Thyroid gland (tissue), 4 donors: ENCODE measurements around the gene PDE3A.

Experiments
- POLR2A ChIP-seq, 2 donors: fragments of 450-650 bp; IDR thresholded peaks; one replicate each; pipeline ENCODE4 v1.6.1; 2017; ENCODE audit warnings: antibody characterized with exemption in 2 of 2, mild to moderate bottlenecking in 2 of 2, moderate library complexity in 1 of 2
- TF ChIP-seq, protein P1 (sequence below), 6 experiments: fragments of 200-600 bp in 3 of 6; fragments of 450-650 bp in 3 of 6; sonication (generic) in 3 of 6; IDR thresholded peaks; one replicate each; pipeline ENCODE4 v1.5.1; 2016 to 2019; ENCODE audit warnings: antibody characterized with exemption in 6 of 6, mild to moderate bottlenecking in 2 of 6, inconsistent platforms in 1 of 6, moderate library complexity in 1 of 6

DNA sequence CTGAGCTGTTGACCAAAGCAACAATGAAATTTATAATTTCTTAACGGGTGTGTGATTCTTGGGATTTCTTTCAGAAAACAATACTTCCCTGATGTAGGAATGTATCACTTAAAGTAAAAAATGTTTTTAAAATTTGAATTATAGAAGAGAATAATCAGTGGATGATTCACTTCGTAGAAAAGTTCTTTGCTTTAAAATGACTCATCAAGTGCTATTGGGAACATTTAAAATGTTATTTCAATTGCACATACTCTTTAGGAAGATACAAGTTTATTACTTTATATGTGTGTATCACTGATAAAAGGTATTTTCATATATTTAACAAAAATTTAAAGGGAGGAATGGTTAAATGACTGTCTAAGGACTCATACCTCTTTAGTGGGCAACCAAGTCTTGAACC, 155.3 kb downstream of the PDE3A start:
- no peak for TF ChIP-seq POLR2A (IDR thresholded peaks at IDR 0.05)
- TF ChIP-seq, protein P1, sequence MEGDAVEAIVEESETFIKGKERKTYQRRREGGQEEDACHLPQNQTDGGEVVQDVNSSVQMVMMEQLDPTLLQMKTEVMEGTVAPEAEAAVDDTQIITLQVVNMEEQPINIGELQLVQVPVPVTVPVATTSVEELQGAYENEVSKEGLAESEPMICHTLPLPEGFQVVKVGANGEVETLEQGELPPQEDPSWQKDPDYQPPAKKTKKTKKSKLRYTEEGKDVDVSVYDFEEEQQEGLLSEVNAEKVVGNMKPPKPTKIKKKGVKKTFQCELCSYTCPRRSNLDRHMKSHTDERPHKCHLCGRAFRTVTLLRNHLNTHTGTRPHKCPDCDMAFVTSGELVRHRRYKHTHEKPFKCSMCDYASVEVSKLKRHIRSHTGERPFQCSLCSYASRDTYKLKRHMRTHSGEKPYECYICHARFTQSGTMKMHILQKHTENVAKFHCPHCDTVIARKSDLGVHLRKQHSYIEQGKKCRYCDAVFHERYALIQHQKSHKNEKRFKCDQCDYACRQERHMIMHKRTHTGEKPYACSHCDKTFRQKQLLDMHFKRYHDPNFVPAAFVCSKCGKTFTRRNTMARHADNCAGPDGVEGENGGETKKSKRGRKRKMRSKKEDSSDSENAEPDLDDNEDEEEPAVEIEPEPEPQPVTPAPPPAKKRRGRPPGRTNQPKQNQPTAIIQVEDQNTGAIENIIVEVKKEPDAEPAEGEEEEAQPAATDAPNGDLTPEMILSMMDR (IDR thresholded peaks at IDR 0.05), result no peak
